Measurements from ENCODE around the gene NF1.

The NF1 gene

DNA sequence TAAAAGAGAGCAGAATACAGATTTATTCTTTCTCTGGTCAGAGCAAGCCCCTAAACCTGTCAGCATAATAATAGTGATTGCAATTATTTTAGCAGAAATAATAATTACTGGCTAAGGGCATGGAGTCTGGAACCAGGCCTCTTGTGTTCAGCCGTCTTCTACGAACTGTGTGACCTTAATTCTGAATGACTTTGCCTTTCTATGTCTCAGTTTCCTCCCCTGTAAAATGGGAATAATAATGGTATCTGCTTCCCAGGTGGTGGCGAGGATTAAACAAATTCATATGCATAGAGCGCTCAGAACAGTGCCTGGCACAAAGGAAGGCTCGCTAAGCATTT is 330.1 kb downstream of the NF1 start:
- no peak for DNase-seq (ENCODE audit: low spot score)
- ChIA-PET CTCF (interaction anchor here (0.6 to 0.7 kb wide), 2 partner anchors 159 to 828 kb away, joined by 3 to 4 read pairs; no protein-coding TSS in a partner anchor), POLR2A (ENCODE audit: low non-redundant PET) (no interaction called here)
- no peak overlapping the region for H3K27ac ChIP-seq
- TF ChIP-seq, protein P1, sequence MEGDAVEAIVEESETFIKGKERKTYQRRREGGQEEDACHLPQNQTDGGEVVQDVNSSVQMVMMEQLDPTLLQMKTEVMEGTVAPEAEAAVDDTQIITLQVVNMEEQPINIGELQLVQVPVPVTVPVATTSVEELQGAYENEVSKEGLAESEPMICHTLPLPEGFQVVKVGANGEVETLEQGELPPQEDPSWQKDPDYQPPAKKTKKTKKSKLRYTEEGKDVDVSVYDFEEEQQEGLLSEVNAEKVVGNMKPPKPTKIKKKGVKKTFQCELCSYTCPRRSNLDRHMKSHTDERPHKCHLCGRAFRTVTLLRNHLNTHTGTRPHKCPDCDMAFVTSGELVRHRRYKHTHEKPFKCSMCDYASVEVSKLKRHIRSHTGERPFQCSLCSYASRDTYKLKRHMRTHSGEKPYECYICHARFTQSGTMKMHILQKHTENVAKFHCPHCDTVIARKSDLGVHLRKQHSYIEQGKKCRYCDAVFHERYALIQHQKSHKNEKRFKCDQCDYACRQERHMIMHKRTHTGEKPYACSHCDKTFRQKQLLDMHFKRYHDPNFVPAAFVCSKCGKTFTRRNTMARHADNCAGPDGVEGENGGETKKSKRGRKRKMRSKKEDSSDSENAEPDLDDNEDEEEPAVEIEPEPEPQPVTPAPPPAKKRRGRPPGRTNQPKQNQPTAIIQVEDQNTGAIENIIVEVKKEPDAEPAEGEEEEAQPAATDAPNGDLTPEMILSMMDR (conservative IDR thresholded peaks at IDR 0.05; ENCODE audit: low read depth): no peak

DNA sequence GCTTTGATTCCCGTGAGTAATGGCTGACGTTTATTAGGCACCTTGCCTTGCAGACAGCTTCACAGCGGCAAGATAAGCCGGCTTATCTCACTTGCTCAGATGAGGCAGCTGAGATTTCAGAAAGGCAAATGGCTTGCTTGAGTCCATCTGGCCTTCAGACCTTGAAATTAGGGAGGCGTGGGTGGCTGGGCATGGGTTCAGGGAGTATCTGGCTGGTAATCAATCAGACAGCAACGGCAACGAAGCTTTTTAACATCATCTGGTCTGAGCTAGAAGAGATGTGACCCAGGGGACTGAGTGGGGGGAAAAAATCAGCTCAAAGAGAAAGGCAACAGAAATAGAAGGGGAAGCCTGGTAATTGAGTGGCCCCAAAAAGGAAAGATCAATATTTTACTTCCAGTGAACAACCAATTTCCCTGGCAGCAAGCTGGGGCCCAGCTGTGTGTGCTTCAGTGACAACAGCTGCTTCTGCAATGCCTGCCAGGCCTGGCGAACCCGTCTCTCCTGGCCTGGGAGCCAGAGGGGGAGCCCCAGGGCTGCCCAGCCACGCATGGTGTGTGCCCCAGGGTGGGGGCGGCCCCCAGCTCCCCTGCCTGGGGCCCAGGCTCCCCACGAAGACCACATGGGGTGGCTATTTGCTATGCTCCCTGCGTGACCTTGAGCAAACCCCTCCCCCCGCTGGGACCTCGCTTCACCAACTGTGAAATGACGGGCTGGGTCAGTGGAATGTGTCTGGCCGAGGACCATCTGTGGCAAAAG is 330.7 kb downstream of the NF1 start:
- H3K27ac ChIP-seq: no peak overlapping the region
- POLR2A ChIA-PET (ENCODE audit: low non-redundant PET): no interaction called here
- TF ChIP-seq, protein P1 (conservative IDR thresholded peaks at IDR 0.05; ENCODE audit: low read depth): no peak
- DNase-seq (ENCODE audit: low spot score): no peak
- CTCF ChIA-PET: interaction anchor here (0.6 kb wide), 2 partner anchors 159 to 313 kb away, joined by 3 to 4 read pairs; no protein-coding TSS in a partner anchor

All from RWPE1 (cell line).